Measurements from ENCODE around the gene PIWIL4.

PIWIL4 gene

GRCh38 chr11:94526645-94527438 is 40.3 kb upstream of the PIWIL4 start:
- no peak overlapping the region for H3K27ac ChIP-seq
- TF ChIP-seq CTCF (IDR thresholded peaks at IDR 0.05) (no peak), ZFX (IDR thresholded peaks at IDR 0.05; ENCODE audit: borderline replicate concordance) (no peak)

- no peak overlapping the region for H3K27ac ChIP-seq
- TF ChIP-seq ZFX (IDR thresholded peaks at IDR 0.05; ENCODE audit: borderline replicate concordance): no peak
- TF ChIP-seq CTCF (IDR thresholded peaks at IDR 0.05): no peak
These were observed 38.6 kb upstream of the PIWIL4 start for GRCh38 chr11:94528551-94528950.

GRCh38 chr11:94532211-94532610 is 35.0 kb upstream of the PIWIL4 start:
- H3K27ac ChIP-seq: no peak overlapping the region
- TF ChIP-seq CTCF (IDR thresholded peaks at IDR 0.05): no peak
- no peak for TF ChIP-seq ZFX (IDR thresholded peaks at IDR 0.05; ENCODE audit: borderline replicate concordance)

- H3K27ac ChIP-seq: no peak overlapping the region
- TF ChIP-seq CTCF (IDR thresholded peaks at IDR 0.05) (no peak), ZFX (IDR thresholded peaks at IDR 0.05; ENCODE audit: borderline replicate concordance) (no peak)
These were observed 34.0 kb upstream of the PIWIL4 start for GRCh38 chr11:94533206-94533605.

- TF ChIP-seq ZFX (IDR thresholded peaks at IDR 0.05; ENCODE audit: borderline replicate concordance) (no peak), CTCF (IDR thresholded peaks at IDR 0.05) (no peak)
- no peak overlapping the region for H3K27ac ChIP-seq
These were observed 33.2 kb upstream of the PIWIL4 start for GRCh38 chr11:94533696-94534630.

GRCh38 chr11:94536386-94536785 is 30.8 kb upstream of the PIWIL4 start:
- H3K27ac ChIP-seq: no peak overlapping the region
- TF ChIP-seq CTCF (IDR thresholded peaks at IDR 0.05) (no peak), ZFX (IDR thresholded peaks at IDR 0.05; ENCODE audit: borderline replicate concordance) (no peak)
